ENCODE results near the gene CEP192. TPM values are rescaled to one million over a fixed set of nuclear protein-coding genes. Genes with fewer than 3 reads are reported as not detected.
A peak's percentile ranks its signal among the peaks of the same experiment; 100 is the strongest.

The CEP192 gene
- total RNA-seq, 1 experiment from 2014 or later: 22.4 TPM

GRCh38 chr18:13147130-13147529, 156.0 kb downstream of the CEP192 start:
- no peak for DNase-seq (ENCODE audit: low read depth, low spot score)
- in situ Hi-C loops (cut with HindIII; ENCODE audit: low pct_unique_long_range_greater_than_20kb, low sequenced_read_pairs): no loop called here

- DNase-seq (ENCODE audit: low read depth, low spot score): peak; percentile 60
- in situ Hi-C loops (cut with HindIII; ENCODE audit: low pct_unique_long_range_greater_than_20kb, low sequenced_read_pairs): no loop called here
Observed at GRCh38 chr18:13151656-13152055, 160.5 kb downstream of the CEP192 start.

GRCh38 chr18:13158428-13158827, 167.3 kb downstream of the CEP192 start:
- in situ Hi-C loops (cut with HindIII; ENCODE audit: low pct_unique_long_range_greater_than_20kb, low sequenced_read_pairs): no loop called here
- DNase-seq (ENCODE audit: low read depth, low spot score): no peak

- peak; percentile 93 for DNase-seq (ENCODE audit: low read depth, low spot score)
- in situ Hi-C loops (cut with HindIII; ENCODE audit: low pct_unique_long_range_greater_than_20kb, low sequenced_read_pairs): no loop called here
Observed at GRCh38 chr18:13159579-13159978, 168.4 kb downstream of the CEP192 start.

- DNase-seq (ENCODE audit: low read depth, low spot score): no peak
- in situ Hi-C loops (cut with HindIII; ENCODE audit: low pct_unique_long_range_greater_than_20kb, low sequenced_read_pairs): no loop called here
Observed at GRCh38 chr18:13161276-13161899, 170.2 kb downstream of the CEP192 start.

- in situ Hi-C loops (cut with HindIII; ENCODE audit: low pct_unique_long_range_greater_than_20kb, low sequenced_read_pairs): no loop called here
- DNase-seq (ENCODE audit: low read depth, low spot score): no peak
Observed at GRCh38 chr18:13163167-13163927, 172.2 kb downstream of the CEP192 start.

- in situ Hi-C loops (cut with HindIII; ENCODE audit: low pct_unique_long_range_greater_than_20kb, low sequenced_read_pairs): no loop called here
- no peak for DNase-seq (ENCODE audit: low read depth, low spot score)
Observed at GRCh38 chr18:13164406-13164805, 173.2 kb downstream of the CEP192 start.

- DNase-seq (ENCODE audit: low read depth, low spot score): no peak
- in situ Hi-C loops (cut with HindIII; ENCODE audit: low pct_unique_long_range_greater_than_20kb, low sequenced_read_pairs): no loop called here
Observed at GRCh38 chr18:13165636-13166423, 174.7 kb downstream of the CEP192 start.

GRCh38 chr18:13173578-13174145, 182.5 kb downstream of the CEP192 start:
- in situ Hi-C loops (cut with HindIII; ENCODE audit: low pct_unique_long_range_greater_than_20kb, low sequenced_read_pairs): no loop called here
- DNase-seq (ENCODE audit: low read depth, low spot score): no peak

Other genes with a start within 250 kb of the CEP192 start
- gene PTPN2, start 107.1 kb upstream of the CEP192 start, total RNA-seq (2014; rRNA removed; shearing (Covaris generic)): 31.1 and 39.6 TPM in 2 replicates
- gene SEH1L, start 43.4 kb upstream of the CEP192 start, total RNA-seq (2014; rRNA removed; shearing (Covaris generic)): 24.3 and 31.5 TPM in 2 replicates
- 12.7 and 15.5 TPM in 2 replicates for gene LDLRAD4, start 227.4 kb downstream of the CEP192 start, total RNA-seq (2014; rRNA removed; shearing (Covaris generic))

All from SK-MEL-5 (cell line).